Neuronal stem cell (in vitro differentiated cells): ENCODE measurements around the gene SCNM1.
A peak's percentile ranks its signal among the peaks of the same experiment; 100 is the strongest.

ENCODE experiments used
- DNase-seq: peaks from one replicate; pipeline ENCODE4 v3.0.0-alpha.2; 2013; ENCODE audit warnings: low spot score
- H2AFZ ChIP-seq: one replicate; pipeline ENCODE4 v1.6.1; 2013; ENCODE audit warnings: mild to moderate bottlenecking, low read length, inconsistent platforms
- H2AK5ac ChIP-seq: 2 replicates; pipeline ENCODE4 v1.6.1; 2013; ENCODE audit warnings: low read depth, mild to moderate bottlenecking, inconsistent platforms, low read length, moderate library complexity, mixed read lengths
- H2BK120ac ChIP-seq: 2 replicates; pipeline ENCODE4 v1.6.1; 2013; ENCODE audit warnings: low read depth, mild to moderate bottlenecking, inconsistent platforms, low read length, moderate library complexity, mixed read lengths
- H2BK12ac ChIP-seq: one replicate; pipeline ENCODE4 v1.6.1; 2013; ENCODE audit warnings: low read length, inconsistent platforms
- H2BK15ac ChIP-seq: 2 replicates; pipeline ENCODE4 v1.6.1; 2013; ENCODE audit warnings: mild to moderate bottlenecking, low read length, inconsistent platforms, mixed read lengths
- H2BK5ac ChIP-seq: one replicate; pipeline ENCODE4 v1.6.1; 2013; ENCODE audit warnings: inconsistent platforms, mild to moderate bottlenecking, low read length, moderate library complexity
- H3K14ac ChIP-seq: one replicate; pipeline ENCODE4 v1.6.1; 2013; ENCODE audit warnings: low read length, inconsistent platforms
- H3K18ac ChIP-seq: 2 replicates; pipeline ENCODE4 v1.6.1; 2013; ENCODE audit warnings: low read length, inconsistent platforms
- H3K23ac ChIP-seq: 2 replicates; pipeline ENCODE4 v1.6.1; 2013; ENCODE audit warnings: low read depth, mild to moderate bottlenecking, mixed read lengths, low read length, inconsistent platforms; ENCODE audit not compliant: poor library complexity
- H3K27ac ChIP-seq: replicated peaks from 3 replicates; pipeline ENCODE4 v1.5.1; 2013; ENCODE audit warnings: low read length, inconsistent platforms
- H3K27me3 ChIP-seq, 3 experiments: 2 replicates each; pipeline ENCODE4 v1.6.1; 2013; ENCODE audit warnings: low read length in 3 of 3, mild to moderate bottlenecking in 2 of 3, inconsistent platforms in 1 of 3, low read depth in 1 of 3, mixed read lengths in 1 of 3, moderate library complexity in 1 of 3; ENCODE audit not compliant: control insufficient read depth in 3 of 3, insufficient read depth in 3 of 3
- H3K36me3 ChIP-seq, 2 donors: replicated peaks in 1 of 2; 2 replicates each; pipeline ENCODE4 v1.6.1; 2013; ENCODE audit warnings: low read length in 2 of 2; ENCODE audit not compliant: control insufficient read depth in 2 of 2, insufficient read depth in 2 of 2
- H3K4ac ChIP-seq: 2 replicates; pipeline ENCODE4 v1.6.1; 2013; ENCODE audit warnings: inconsistent platforms, mild to moderate bottlenecking, low read length, moderate library complexity
- H3K4me1 ChIP-seq, 2 donors: 1 replicate in 1 of 2; 2 replicates in 1 of 2; pipeline ENCODE4 v1.6.1; 2013; ENCODE audit warnings: low read length in 2 of 2, low read depth in 1 of 2; ENCODE audit not compliant: control insufficient read depth in 2 of 2, insufficient read depth in 1 of 2
- H3K4me2 ChIP-seq: one replicate; pipeline ENCODE4 v1.6.1; 2013; ENCODE audit warnings: mild to moderate bottlenecking, low read length, inconsistent platforms; ENCODE audit not compliant: insufficient read depth, poor library complexity, severe bottlenecking
- H3K4me3 ChIP-seq, 2 donors: 2 replicates each; pipeline ENCODE4 v1.5.1; 2013; ENCODE audit warnings: low read length in 2 of 2, mild to moderate bottlenecking in 2 of 2, inconsistent platforms in 1 of 2, moderate library complexity in 1 of 2
- H3K79me1 ChIP-seq: one replicate; pipeline ENCODE4 v1.6.1; 2013; ENCODE audit warnings: low read depth, mild to moderate bottlenecking, inconsistent platforms, low read length, moderate library complexity
- H3K9ac ChIP-seq: one replicate; pipeline ENCODE4 v1.6.1; 2013; ENCODE audit warnings: mild to moderate bottlenecking, low read depth, low read length, inconsistent platforms; ENCODE audit not compliant: poor library complexity
- H3K9me3 ChIP-seq, 2 donors: replicated peaks in 1 of 2; 2 replicates each; pipeline versions ENCODE3 to v1.6.1; 2013; ENCODE audit warnings: low read length in 2 of 2, mild to moderate bottlenecking in 2 of 2, inconsistent platforms in 1 of 2, low read depth in 1 of 2, mixed read lengths in 1 of 2, moderate library complexity in 1 of 2; ENCODE audit not compliant: control insufficient read depth in 2 of 2, insufficient read depth in 1 of 2
- H4K8ac ChIP-seq: one replicate; pipeline ENCODE4 v1.6.1; 2013; ENCODE audit warnings: low read depth, mild to moderate bottlenecking, inconsistent platforms, low read length, moderate library complexity
- H4K91ac ChIP-seq: one replicate; pipeline ENCODE4 v1.6.1; 2013; ENCODE audit warnings: low read length, low read depth, mild to moderate bottlenecking, inconsistent platforms; ENCODE audit not compliant: poor library complexity
- WGBS, 2 donors: extraction: QIAGEN DNeasy Blood & Tissue Kit; methylation state at CpG; one replicate each; pipeline ENCODE4 v1.1.7; 2013; ENCODE audit warnings: missing lambda C conversion rate in 2 of 2, mixed read lengths in 1 of 2; ENCODE audit not compliant: insufficient read length in 2 of 2, insufficient replicate concordance in 1 of 2; ENCODE audit errors: extremely low coverage in 2 of 2; 5-methylcytosine and 5-hydroxymethylcytosine counted together

The SCNM1 gene

GRCh38 chr1:151130987-151131586, 34.9 kb upstream of the SCNM1 start:
- Histone ChIP-seq H3K23ac (peak overlapping the region; percentile 35), H2BK5ac (no peak overlapping the region), H3K14ac (no peak overlapping the region), H2AK5ac (no peak overlapping the region), H4K91ac (no peak overlapping the region), H2BK15ac (no peak overlapping the region), H3K9ac (no peak overlapping the region), H3K27ac (no peak overlapping the region), H3K4me3 (peak overlapping the region in 1 of 2 donors; percentile 70), H3K4me2 (peak overlapping the region; percentile 86), H3K4ac (no peak overlapping the region), H3K79me1 (no peaks in the 10 kb centered on the region), H2BK12ac (no peak overlapping the region), H4K8ac (no peak overlapping the region), H3K9me3 (no peaks in the 10 kb centered on the region), H3K36me3 (peaks cover 18 to 41% of the 10 kb centered on the region in 2 donors), H2BK120ac (no peak overlapping the region), H3K18ac (peak overlapping the region; percentile 82), H3K4me1 (peaks cover 0 to 8% of the 10 kb centered on the region in 2 donors), H2AFZ (no peak overlapping the region), H3K27me3 (peaks cover 0 to 27% (median 5%) of the 10 kb centered on the region in 3 experiments)
- no CpG with 5 or more reads among the region's 45 CpGs for whole genome bisulfite sequencing, 2 donors
- DNase-seq, result peak; percentile 85

GRCh38 chr1:151131701-151132334, 34.1 kb upstream of the SCNM1 start:
- H2AFZ ChIP-seq, result no peak overlapping the region
- no peak for DNase-seq
- no peak overlapping the region for H2BK12ac ChIP-seq
- no CpG with 5 or more reads among the region's 39 CpGs for WGBS, 2 donors
- no peaks in the 10 kb centered on the region for H3K9me3 ChIP-seq
- no peak overlapping the region for H2BK5ac ChIP-seq
- H3K9ac ChIP-seq, result peak overlapping the region; percentile 83
- H4K8ac ChIP-seq, result no peak overlapping the region
- H4K91ac ChIP-seq, result no peak overlapping the region
- H3K23ac ChIP-seq, result no peak overlapping the region
- peaks cover 0 to 8% of the 10 kb centered on the region in 2 donors for H3K4me1 ChIP-seq
- no peak overlapping the region for H3K27ac ChIP-seq
- peak overlapping the region; percentile 82 for H2AK5ac ChIP-seq
- H3K14ac ChIP-seq, result no peak overlapping the region
- H3K27me3 ChIP-seq, result peaks cover 0 to 27% (median 5%) of the 10 kb centered on the region in 3 experiments
- peak overlapping the region in 1 of 2 donors; percentile 62 for H3K4me3 ChIP-seq
- peaks cover 26 to 49% of the 10 kb centered on the region in 2 donors for H3K36me3 ChIP-seq
- peak overlapping the region; percentile 86 for H3K4me2 ChIP-seq
- no peak overlapping the region for H2BK15ac ChIP-seq
- H3K18ac ChIP-seq, result peak overlapping the region; percentile 92
- H3K4ac ChIP-seq, result peak overlapping the region; percentile 17
- no peaks in the 10 kb centered on the region for H3K79me1 ChIP-seq
- H2BK120ac ChIP-seq, result no peak overlapping the region

- Histone ChIP-seq H4K8ac (no peak overlapping the region), H3K4me1 (peaks cover 0 to 8% of the 10 kb centered on the region in 2 donors), H2AK5ac (peak overlapping the region; percentile 82), H3K9me3 (no peaks in the 10 kb centered on the region), H2BK120ac (no peak overlapping the region), H3K23ac (no peak overlapping the region), H2AFZ (no peak overlapping the region), H3K27me3 (peaks cover 0 to 27% (median 5%) of the 10 kb centered on the region in 3 experiments), H2BK15ac (peak overlapping the region; percentile 8), H3K79me1 (no peaks in the 10 kb centered on the region), H3K4me3 (no peak overlapping the region), H2BK5ac (no peak overlapping the region), H3K36me3 (peaks cover 29 to 52% of the 10 kb centered on the region in 2 donors), H3K4me2 (peak overlapping the region; percentile 86), H3K14ac (peak overlapping the region; percentile 42), H2BK12ac (no peak overlapping the region), H3K18ac (peak overlapping the region; percentile 92), H4K91ac (no peak overlapping the region), H3K27ac (no peak overlapping the region), H3K4ac (peak overlapping the region; percentile 17), H3K9ac (no peak overlapping the region)
- no CpG with 5 or more reads among the region's 74 CpGs for WGBS, 2 donors
- DNase-seq, result no peak
These were observed 33.5 kb upstream of the SCNM1 start for GRCh38 chr1:151132335-151133017.
